NCI-H187 (cell line): ENCODE measurements around the gene NFS1.
"Not testable (repeated sequence)": the region's sequence is repeated elsewhere in the genome, so short reads cannot be mapped to it uniquely, and the experiment has no call there.

Experiments
- DNase-seq, 2 experiments: peaks; one replicate each; lab custom pipeline; 2025; lab: John Stamatoyannopoulos, UW

The NFS1 gene

DNA sequence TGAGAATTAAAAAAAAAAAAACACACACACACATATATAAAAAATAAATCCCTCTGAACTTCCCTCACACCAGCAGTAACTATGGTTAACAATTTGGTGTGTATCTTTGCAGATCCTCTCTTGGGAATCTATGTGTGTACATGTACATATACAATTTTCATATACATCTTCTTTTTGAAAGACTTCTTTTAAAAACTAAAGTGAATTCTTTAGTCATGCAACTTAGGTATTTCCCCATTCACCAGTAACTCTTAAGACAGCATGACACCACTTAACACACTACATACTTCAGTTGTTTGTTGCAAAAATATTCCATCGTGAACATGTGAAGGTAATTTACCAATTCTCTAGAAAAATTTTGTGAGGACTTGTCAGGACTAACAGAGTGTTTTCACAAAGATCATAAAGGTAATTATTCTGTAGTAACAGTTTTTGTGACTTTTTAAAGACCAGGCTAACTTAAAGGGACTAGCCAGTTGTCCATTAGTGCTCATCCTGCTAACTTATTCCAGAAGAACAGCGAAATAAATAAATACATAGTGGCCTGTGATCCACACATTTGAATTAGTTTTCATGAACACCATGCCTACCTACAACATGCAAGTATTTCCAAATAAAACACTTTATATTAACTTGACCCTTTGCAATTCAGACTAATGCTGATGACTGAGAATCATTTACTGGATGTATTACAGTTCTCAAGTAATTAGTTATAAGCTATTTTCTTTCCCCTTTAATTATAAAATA is 30.9 kb upstream of the NFS1 start:
- no peak for DNase-seq

DNA sequence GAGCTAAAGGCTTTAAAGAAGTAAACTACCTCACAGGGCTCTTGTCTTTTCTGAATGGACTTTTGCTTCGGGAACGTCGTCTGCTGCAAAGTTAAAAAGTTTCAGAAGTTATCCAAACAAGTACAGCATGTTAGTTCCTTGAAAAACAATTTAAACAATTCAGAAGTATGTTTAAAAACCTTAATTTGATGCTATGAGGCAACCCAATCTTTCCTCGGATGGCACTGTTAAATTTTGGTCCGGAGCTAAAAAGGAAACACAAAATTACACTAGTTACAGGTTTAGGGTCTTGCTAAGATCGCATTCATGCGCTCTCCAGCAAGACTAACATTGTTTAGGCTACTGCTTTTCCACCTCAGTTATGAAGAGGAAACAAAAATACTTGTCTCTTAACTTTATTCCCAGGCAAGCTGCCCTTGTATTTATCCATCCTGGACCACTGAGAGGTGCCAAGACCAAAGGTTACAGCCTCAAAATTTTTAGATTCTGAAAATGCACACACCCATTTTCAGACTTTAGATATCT is 30.2 kb upstream of the NFS1 start:
- no peak for DNase-seq

DNA sequence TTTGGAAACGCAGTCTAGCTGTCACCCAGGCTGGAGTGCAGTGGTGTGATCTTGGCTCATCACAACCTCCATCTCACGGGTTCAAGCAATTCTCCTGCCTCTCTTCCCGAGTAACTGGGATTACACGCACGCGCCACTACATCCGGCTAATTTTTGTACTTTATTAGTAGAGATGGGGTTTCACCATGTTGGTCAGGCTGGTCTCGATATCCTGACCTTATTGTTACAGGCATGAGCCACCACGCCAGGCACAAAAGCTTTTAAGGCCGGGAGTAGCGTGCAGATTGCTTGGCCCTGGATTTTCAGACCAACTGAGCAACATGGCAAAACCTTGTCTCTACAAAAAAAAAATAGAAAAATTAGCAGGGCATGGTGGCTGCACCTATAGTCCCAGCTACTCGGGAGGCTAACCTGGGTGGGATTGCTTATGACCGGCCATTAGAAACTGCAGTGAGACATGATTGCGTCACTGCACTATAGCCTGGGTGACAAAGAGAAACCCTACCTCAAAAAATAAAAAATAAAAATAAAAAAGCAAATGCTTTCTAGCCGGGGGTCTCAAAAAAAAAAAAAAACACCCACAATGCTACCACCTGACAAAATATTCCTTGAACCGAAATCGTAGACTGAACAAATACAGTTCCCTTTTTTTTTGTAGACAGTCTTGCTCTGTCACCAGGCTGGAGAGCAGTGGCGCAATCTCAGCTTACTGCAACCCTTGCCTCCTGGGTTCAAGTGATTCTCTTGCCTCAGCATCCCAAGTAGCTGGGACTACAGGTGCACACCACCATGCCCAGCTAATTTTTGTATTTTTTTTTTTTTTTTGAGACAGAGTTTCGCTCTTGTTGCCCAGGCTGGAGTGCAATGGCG is 27.9 kb upstream of the NFS1 start:
- no peak for DNase-seq

DNA sequence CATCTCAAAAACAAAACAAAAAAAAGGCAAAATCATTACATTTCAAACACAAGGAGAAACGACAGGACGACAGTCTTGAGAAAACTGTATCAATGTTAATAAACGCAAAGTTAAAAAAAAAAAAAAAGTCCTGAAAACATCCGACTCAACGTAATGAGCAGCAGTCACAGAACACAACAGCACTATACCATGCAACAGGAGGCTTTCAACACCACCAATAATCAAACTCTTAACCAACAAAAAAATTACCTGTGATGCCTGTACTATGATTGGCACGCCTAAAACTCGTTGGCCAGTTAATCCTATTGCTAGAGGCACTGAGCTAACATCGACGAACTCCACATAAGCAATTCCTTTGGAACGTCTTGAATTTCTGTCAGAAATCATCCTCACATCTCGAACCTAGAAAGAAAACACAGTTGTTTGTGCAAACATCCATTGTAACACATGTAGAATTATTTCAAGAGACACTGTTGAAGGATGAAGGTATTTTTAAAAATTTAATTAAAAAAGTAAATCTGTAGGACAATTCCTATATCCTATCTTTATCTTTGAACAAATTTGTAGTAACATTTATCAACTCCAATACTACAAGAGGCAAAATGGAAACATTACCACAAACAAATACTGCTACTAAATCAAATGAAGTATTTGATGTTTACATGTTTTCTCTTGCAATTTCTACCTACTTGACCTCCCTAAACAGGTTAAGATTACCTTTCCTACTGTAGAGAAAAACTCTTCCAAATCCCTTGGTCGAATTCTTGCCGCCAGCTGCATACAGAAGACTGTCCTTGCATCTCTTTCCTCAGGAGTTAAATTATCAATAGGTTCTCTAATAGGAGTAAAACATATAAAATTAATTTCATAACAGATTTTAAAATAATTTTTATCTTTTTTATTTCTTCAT is 25.4 kb upstream of the NFS1 start:
- DNase-seq = no peak

DNA sequence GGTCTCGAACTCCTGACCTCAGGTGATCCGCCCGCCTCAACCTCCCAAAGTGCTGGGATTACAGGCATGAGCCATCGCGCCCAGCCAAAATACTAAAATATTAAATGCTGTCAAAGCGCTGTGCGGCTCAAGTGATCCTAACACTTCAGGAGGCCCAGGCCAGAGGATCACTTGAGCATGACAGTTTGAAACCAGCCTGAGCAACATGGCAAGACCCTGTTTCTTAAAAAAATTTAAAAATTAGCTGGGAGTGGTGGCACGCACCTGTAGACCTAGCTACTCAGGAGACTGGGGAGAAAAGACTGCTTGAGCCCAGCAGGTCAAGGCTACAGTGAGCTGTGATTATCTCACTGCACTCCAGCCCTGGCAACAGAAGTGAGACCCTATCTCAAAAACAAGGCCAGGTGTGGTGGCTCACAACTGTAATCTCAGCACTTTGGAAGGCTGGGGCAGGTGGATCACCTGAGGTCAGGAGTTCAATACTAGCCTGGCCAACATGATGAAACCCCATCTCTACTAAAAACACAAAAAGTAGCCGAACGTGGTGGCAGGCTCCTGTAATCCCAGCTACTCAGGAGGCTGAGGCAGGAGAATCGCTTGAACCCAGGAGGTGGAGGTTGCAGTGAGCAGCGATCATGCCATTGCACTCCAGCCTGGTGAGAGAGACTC is 24.6 kb upstream of the NFS1 start:
- DNase-seq = not testable (repeated sequence)

DNA sequence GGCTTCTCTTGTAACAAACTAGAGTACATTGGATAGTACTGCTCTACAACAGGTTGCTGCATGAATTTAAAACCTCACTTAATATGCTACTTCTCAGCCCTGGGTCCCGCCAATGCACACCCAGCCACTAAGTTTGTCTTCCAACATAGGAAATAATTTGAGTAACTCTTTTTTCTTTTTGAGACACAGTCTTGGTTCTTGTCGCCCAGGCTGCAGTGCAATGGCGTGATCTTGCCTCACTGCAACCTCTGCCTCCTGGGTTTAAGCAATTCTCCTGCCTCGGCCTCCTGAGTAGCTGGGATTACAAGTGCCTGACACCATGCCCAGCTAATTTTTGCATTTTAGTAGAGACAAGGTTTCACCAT is 24.1 kb upstream of the NFS1 start:
- DNase-seq = not testable (repeated sequence)

DNA sequence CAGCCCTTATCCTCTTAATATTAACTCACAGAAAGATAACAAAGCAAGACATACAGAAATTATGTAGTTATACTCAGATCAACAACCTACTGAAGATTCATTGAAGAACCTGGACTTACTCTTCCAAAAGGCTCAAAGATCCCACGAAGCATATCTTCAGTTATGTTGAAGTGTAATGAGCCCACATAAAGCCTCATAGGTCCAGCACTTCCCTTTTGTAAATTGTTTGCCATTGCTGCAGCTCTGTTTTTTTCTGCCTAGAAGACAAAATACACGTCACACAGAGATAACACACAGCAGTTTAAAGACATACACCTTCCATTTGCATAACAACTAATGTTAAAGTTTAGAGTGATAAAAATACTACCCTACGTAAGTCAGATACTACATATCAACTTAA is 22.5 kb upstream of the NFS1 start:
- DNase-seq = no peak

DNA sequence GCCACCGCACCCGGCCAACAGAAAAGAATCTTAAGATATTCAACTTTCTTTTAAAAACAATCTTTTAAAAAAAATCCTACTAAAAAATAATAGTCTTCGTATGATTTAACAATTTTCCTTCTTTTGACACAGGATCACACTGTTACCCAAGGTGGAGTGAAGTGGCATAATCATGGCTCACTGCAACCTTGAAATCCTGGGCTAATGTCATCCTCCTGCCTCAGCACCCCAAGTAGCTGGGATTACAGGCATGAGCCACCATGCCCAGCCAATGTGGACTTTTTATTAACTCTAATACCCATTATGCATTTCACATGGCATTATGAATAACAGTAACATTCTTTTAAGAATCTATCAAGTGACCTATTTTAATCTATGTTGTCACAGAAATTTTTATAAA is 22.1 kb upstream of the NFS1 start:
- no peak for DNase-seq

DNA sequence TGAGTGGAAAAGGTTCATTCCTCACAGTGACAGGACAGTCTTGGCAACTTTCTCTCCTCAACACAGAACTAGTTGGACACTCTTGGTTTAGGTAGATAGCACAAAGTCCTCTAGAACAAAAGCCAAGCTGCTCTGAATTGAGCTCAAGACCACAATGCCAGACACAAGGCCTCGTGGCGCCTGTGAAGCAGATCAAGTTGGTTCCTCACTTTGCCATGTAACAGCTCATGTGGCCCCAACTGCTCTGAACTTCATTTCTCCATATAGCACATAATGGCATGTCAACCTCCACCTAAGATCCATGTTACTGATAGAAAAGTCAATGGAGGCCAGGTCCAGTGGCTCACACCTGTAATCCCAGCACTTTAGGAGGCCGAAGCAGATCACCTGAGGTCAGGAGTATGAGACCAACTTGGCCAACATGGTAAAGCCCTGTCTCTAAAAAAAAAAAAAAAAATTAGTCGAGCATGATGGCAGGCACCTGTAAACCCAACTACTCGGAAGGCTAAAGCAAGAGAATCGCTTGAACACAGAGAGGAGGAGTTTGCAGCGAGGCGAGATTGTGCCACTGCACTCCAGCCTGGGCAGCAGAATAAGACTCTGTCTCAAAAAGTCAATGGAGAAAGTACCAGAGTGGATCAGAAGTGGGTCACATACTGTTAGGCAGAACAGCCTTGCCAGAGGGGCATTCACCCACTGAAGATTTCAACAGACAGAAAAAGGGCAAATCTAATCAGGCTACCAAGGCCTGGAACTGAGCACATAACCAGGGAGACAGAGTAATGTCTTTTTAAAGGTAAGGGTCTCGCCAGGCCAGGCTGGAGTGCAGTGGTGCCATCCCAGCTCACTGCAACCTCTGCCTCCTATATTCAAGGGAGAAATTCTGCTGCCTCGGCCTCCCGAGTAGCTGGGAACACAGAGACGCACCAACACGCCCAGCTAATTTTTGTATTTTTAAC is 21.3 kb upstream of the NFS1 start:
- DNase-seq = no peak

DNA sequence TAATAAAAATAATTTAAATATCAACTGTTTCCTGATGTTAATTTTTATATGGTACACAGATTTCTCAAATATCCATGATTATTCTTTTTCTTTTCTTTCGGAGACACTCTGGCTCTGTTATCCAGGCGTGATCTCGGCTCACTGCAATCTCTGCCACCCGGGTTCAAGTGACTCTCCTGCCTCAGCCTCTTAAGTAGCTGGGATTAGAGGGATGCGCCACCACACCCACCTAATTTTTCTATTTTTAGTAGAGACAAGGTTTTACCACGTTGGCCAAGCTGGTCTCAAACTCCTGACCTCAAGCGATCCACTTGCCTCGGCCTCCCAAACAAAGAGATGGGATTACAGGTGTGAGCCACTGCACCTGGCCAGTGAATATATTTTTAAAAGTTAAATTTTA is 20.6 kb upstream of the NFS1 start:
- no peak for DNase-seq

DNA sequence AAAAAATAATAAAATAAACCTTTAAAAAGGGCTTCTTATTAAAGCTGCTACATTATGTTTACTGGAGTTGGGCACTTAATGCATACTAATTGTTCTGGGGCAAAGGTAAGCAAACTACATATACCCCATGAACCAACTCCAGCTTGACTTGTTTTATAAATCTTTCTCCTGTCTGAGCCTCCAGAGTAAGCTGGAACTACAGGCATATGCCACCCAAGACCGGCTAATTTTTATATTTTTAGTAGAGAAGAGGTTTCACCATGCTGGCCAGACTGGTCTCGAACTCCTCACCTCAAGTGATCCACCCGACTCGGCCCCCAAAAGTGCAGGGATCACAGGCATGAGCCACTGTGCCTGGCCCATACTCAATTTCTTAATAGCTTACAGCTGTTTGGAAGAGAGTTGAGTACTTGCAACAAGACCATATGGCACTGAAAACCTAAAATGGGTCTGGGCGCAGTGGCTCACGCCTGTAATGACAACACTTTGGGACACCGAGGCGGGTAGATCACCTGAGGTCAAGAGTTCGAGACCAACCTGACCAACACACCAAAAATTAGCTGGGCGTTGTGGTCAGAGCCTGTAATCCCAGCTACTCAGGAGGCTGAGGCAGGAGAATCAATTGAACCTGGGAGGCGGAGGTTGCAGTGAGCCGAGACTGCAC is 20.0 kb upstream of the NFS1 start:
- no peak for DNase-seq

DNA sequence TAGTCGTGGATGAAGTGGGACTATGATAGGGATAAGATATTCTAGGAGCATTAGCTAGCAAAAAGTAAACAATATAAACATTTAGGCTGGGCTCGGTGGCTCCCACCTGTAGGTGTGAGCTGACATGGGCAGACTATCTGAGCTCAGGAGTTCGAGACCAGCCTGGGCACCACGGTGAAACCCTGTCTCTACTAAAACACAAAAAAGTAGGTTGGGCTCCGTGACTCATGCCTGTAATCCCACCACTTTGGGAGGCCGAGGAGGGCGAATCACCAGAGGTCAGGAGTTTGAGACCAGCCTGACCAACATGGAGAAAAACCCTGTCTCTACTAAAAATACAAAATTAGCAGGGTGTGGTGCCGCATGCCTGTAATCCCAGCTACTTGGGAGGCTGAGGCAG is 19.2 kb upstream of the NFS1 start:
- not testable (repeated sequence) for DNase-seq

DNA sequence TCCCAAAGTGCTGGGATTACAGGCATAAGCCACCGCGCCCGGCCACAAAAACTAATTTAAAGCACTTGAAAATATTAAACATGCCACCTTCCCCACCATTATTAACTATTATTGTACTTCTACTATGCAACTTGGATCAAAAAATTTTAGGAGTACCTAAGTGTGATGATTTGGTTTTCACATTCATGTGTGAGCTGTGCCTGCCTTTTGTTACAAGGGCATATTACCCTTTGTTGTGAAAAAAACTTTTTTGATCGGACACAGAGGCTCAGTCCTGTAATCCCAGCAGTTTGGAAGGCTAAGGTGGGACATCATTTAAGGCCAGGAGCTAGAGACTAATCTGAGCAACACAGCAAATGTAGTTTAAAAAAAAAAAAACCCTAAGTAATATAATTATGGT is 17.2 kb upstream of the NFS1 start:
- no peak for DNase-seq

DNA sequence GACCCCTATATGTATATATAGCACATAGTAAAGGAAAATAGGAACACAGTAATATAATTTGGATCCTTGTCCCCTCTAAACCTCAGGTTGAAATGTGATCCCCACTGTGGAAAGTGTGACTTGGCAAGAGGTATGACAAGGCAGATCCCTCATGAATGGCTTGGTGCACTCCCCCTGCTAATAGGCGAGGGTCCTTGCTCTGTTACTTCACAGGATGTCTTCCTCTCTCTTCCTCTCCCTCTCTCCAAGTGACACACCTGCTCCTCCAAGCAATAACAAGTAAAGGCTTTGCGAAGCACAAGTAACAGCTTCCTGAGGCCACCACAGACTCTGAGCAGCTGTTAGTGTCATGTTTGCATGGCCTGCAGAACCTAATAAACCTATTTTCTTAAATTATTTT is 16.5 kb upstream of the NFS1 start:
- no peak for DNase-seq

DNA sequence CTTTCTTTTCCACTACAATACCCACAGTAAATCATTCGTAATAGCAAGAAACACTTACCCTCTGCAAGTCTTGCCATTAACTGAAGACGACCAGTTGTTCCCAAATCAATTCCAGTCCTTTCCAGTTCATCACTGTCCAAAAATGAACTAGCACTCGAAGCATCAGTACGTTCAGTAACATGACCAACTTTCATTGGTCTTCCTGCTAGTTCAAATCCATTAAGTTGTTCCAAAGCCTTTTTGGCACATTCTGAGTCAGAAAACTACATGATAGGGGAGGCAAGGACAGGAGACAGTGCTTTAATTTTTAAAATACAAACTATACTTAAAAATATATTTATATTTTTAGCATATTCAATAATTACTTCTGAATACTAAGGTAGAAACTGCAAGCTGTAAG is 15.0 kb upstream of the NFS1 start:
- DNase-seq = no peak

DNA sequence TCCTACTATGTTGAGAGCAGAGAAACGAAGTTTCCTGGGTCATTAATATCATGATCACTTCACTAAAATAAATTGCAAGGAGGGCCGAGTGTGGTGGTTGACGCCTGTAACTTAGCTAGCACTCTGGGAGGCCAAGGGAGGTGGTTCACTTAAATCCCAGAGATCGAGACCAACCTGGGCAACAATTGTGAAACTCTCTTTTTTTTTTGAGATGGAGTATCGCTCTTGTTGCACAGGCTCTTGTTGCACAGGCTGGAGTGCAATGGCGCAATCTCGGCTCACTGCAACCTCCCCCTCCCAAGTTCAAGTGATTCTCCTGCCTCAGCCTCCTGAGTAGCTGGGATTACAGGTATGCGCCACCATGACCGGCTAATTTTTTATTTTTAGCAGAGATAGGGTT is 14.0 kb upstream of the NFS1 start:
- DNase-seq = not testable (repeated sequence)

DNA sequence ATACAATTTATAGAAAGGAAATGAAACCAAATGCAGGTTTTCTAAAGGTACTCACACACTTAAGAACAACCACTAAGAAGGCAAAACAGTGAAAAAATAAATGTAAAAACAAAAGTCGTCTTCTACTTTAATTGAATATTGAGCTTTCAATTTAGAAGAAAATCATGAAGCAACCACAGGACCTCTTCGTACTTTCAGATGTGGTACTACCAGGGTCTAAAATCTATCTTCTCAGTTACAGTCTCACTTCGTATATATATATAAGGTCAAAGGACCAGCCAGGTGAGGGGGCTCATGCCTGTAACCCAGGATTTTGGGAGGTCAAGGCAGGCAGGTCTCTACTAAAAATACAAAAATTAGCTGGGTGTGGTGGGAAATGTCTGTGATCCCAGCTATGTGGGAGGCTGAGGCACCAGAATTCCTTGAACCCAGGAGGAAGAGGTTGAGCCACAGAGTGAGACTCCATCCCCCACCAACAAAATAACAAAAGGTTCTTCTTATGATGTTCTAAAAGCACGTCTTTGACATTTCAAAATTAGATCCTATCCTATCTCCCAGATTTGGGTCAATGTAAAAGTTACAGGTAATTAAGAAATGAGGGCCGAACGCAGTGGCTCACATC is 12.5 kb upstream of the NFS1 start:
- DNase-seq = no peak

DNA sequence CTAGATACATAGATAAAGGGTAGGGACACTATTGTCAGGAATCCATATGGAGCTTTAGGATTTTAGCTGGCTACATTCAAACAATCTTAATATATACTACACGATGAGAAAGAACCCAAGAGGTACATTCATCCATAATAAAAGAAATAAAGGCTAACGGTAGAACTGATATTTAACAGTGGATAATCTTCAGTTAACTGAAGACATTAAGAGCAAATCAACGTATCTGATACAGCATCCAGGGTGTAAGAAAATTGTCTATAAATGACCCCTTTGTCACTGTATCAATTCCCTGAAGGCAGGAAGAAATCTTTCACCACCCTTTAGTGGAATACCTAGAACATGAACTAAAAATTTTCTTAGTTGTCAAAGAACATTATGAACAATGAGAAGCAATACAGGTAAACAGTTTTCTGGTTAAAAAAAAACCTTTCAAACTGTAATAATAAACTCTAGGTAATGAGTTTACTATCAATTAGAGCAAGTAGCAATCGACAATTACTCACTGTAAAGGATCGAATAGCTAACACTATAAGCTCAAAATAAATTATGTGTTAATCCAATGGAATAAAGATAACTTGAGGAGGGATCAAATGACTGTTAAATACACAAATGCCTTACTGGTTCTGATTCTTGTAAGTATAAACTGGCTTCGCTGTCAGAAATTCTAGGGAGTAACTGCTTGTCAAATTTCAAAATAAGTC is 11.9 kb upstream of the NFS1 start:
- no peak for DNase-seq

DNA sequence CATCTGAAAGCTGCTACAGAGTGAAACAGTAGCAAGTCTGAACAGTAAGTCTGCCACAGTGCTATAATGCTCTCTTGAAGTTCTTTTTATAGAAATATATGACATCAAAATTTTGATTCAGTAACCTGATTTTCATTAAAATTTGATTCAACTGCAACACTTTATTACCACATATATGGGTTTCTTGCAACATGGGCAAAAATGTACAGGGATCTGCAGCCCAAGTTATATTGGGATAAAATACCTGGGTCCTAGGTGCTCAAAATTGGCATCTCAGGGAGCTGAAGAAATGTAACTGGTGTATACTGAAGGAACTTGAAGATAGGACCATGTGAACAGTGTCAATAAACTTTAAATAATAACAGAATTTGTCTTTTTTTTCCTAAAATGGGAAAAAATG is 10.9 kb upstream of the NFS1 start:
- DNase-seq = no peak
